Left hindlimb (tissue), 1 donor: ENCODE results near the gene KRT73.

Source experiments
- DNase-seq: peaks from one replicate; pipeline ENCODE4 v3.0.0-alpha.2; 2018

Gene KRT73

DNA sequence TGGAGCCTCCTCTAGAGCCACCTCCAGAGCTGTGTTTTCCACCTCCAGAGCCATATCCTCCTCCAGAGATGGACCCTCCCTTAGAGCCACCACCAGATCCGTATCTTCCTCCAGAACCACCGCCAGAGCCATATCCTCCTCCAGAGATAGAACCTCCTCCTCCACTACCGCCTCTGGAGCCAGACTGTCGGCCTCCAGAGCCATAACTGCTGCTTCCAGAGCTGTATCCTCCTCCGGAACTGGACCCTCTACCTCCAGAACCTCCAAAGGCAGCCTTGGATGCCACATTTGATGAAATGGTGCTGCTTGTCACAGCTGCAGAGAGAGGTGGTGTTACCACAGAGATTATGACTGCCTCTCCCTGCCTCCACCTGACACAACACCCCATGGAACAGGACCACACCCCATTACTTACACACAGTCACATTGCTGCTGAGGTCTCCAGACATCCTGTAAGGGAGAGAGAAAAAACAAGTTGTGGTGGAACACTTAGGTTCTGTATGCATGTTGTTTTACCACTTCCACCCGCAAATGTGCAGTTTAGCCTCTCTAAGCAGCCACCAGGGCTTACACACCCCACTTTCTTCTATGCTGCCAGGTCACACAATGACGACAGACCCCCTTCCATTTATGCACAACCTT, 26.9 kb upstream of the KRT73 start:
- DNase-seq: no peak

- DNase-seq: no peak
These were observed 25.7 kb upstream of the KRT73 start for GRCh38 chr12:52644078-52644415.

GRCh38 chr12:52643233-52644077, 25.1 kb upstream of the KRT73 start:
- no peak for DNase-seq

- no peak for DNase-seq
These were observed 23.1 kb upstream of the KRT73 start for GRCh38 chr12:52641468-52641867.

DNA sequence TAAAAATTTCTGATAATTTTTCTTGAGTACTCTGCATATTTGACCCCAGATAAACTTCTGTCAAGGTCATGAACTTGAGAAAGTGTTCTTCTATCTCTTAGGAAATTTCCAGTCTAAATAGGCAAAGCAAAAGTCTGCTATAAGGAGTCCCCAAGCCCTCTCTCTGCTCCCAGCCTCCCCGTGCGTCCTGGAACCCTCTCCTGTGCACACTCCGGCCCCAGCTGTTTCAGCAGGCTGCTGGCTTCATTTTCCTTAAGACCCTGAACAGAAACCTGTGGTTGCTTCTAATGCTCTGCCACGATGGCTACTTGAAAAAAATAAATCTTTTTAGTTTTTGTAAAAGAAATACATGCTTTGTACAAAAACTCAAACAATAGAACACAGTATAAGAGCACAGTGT, 18.9 kb upstream of the KRT73 start:
- DNase-seq: no peak

DNA sequence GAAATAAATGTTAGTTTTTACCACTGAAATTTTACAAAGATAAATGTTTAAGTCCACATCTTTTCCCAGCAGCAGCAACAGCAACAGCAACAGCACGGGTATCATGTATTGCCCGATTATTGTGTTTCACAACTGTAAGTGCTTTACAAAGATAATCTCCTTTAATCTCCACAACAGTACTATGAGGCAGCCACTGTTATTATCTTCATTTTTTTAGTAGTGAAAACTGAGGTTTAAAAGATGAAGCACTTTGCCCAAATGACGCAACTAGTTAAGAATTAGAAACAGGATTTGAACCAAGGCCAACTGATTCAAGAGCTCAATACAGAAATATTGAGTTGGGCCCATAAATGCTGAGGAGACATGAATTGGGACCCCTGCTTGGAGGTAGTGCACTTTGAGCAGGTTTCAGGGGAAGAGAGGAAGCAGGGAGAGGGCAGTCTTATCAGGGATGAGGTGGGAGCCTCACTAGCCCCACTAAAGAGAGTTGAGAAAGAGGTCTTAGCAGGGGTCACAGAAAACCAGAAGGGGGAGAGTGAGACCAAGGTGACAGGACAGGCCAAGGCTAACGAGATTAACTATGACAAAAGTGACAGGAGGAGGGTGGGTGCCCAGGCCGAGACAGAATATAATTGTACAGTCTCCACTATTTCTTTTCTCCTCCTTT, 18.4 kb upstream of the KRT73 start:
- DNase-seq: no peak

DNA sequence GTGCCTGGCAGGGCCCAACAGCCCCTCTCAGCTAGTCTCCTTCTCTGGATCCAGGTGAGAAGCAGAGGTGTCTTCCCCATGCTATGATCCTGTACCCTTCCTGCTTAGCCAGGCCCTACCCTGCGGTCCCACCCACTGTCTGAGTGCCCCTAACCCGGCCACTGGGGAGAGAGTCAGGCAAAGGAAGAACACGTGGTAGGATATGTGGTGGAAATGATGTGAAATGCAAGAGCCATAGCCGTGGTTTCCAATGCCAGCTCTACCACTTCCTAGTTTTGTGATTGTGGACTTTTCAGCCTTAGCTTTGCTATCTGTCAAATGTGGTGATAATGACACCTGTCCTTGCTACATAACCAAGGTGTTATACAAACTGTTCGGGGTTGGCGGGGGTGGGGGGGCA, 17.8 kb upstream of the KRT73 start:
- DNase-seq: no peak

DNA sequence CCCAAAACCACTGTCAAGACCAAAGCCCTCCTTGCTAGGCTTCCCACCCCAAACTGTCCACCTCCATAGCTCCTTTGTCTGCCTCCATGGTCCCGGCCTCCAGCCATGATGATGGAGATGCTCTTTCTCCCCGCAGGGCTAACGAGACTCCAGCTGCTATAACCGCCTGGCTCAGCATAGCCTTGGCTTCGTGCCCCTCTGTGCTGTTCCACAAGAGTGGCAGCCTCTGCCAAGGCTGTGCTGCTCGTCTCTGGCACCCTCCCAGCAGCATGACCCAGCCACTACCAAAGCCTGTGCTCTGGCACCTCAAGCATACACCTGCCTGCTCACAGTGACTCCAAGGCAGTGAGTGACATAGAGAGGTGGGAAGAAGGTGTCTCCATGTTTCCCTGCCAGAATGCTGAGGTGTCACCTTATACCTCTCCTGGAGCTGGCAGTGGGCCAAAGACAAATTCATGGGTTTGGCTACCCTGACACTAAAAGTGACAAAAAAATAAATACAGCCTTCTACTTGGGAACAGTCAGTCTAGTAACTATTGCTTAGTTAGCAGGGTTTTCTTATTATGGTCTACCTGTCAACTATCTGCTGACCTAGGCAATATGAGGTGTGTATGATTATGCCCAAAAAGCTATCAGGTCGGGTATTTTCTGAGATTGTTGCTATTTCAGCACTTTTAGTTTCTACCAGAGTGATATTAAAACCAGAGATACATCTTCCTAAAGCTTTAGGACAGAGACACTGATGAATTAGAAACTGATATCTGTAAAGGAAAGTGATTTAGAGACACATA, 16.1 kb upstream of the KRT73 start:
- peak; percentile 36 for DNase-seq

DNA sequence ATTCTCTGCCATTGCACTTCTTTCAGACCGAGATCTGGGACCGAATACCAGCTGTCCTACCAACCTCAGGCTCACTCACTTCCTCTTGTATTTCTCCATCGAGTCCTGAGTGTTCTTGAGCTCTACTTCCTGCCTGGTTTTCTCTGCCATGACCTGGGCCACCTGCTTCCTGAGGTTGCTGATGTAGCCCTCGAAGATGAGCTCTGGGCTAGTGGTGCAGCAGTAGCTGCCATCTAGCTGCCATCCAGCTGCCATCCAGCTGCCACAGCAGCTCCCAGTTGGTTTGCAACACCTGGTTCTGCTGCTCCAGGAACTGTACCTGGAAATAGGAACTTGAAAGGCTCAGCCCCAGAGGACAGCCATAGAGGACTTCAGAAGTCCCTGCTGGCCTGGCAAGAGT, 15.0 kb upstream of the KRT73 start:
- DNase-seq: no peak

- DNase-seq: no peak
These were observed 14.3 kb upstream of the KRT73 start for GRCh38 chr12:52632656-52633055.

- DNase-seq: no peak
These were observed 13.5 kb upstream of the KRT73 start for GRCh38 chr12:52631676-52632459.

DNA sequence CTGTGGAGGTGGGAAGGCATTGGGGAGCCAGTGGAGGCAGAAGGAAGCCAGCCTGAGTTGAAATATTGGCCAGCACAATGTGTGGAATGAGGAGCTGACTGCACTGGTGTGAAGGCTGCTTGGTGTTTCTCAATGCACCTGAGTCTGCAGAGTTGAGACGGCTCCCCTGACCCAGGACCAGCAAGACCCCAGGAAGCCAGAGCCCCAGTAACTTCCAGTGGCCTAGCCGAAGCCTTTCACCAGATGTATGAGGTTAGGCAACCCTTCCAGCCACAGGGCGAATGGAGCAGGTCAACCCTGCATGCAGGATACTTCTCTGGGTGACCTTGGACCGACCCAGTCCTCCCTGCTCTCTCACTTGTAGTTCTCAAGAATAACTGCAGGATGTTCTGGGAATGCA, 12.9 kb upstream of the KRT73 start:
- no peak for DNase-seq

- DNase-seq: no peak
These were observed 12.3 kb upstream of the KRT73 start for GRCh38 chr12:52630599-52631200.

DNA sequence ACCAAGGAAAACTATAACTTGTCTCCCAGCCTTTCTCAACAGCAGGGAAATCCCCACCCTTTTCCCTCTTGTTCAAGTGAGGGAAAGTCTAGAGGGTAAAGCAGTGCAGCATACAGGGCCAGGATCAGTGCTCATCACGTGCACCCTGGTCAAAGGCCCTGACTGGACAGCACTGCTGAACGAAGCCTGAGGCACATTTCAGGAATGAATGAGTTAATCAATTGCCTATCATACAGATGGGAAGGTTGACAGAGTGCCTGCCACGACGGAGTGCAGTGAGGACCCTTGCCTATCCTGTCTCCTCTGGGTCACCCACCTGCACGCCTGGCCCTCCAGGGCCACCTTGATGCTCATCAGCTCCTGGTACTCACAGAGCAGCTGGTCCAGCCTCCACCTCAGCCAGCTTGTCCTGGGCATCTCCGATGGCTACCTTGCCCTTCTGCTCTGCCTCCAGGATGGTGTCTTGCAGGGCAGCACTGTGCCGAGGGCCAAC, 11.7 kb upstream of the KRT73 start:
- DNase-seq: no peak

DNA sequence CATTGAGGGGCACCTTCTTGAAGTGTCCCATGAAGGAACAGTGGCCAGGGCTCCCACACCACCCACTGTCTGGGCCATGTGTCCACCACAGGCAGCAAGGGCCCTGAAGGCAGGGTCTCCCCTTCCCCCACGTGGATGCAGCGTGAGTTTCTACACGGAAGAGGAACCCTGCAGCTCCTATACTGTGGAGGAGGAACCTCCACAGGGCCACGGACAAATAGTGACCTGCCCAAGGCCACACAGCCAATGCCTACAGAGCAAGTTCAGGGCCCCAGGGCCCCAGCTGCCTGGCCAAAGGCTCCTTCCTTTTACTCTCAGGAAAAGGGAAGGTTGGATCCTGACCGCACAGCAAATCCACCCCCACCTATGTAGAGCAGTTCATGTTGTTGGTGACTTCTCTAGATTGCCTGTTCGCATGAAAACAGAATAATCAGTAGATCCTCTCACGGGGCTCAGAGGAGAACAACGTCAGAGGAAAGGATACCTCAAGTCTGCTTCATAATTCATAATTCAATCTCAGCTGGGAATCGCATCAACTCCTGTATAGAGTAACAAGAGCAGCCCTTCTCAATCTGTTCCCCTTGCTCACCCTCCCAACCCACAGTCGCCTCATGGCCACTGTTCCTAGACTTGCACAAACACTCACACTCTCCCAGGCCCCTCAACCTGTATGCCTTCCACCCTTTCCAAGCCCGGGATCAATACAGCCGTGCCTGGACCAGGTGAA, 11.1 kb upstream of the KRT73 start:
- DNase-seq: no peak

- no peak for DNase-seq
These were observed 10.5 kb upstream of the KRT73 start for GRCh38 chr12:52628841-52629240.

GRCh38 chr12:52628111-52628507, 9.8 kb upstream of the KRT73 start:
- no peak for DNase-seq

GRCh38 chr12:52627395-52628110, 9.2 kb upstream of the KRT73 start:
- DNase-seq: no peak

DNA sequence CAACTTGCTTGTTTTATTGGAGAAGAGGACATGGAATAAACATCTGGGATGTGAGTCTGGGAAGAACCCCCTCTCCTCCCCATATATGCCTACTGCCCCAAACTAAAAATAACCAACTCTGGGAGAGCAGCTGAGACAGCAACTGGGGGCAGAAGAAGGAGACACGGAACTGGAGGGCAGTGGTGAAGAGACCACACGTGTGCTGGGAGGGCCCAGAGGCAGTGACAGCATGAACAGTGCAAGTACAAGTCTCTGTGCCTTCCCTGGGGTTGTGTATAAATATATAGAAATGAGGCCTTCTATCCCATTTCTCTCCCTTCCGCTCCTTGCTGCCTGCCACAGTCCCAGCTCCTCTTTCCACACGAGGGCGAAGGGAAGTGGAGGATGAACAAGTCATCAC, 4.0 kb upstream of the KRT73 start:
- DNase-seq: no peak

- DNase-seq: no peak
These were observed 507 bp upstream of the KRT73 start for GRCh38 chr12:52618866-52619265.

GRCh38 chr12:52617403-52617785, 965 bp downstream of the KRT73 start:
- no peak for DNase-seq
